Measurements from ENCODE around the gene ARID1B. TPM values are rescaled to one million over a fixed set of nuclear protein-coding genes. Genes with fewer than 3 reads are reported as not detected.
"Not testable (repeated sequence)": the region's sequence is repeated elsewhere in the genome, so short reads cannot be mapped to it uniquely, and the experiment has no call there.

ARID1B gene
- polyA plus RNA-seq, 4 donors, result 57.0 to 87.6 (median 71.7) TPM

- DNase-seq (ENCODE audit: low read depth in 4 of 4, low spot score in 3 of 4), result no peak
These were observed 148.8 kb downstream of the ARID1B start for GRCh38 chr6:156925718-156926607.

- DNase-seq (ENCODE audit: low read depth in 4 of 4, low spot score in 3 of 4), result no peak
These were observed 150.9 kb downstream of the ARID1B start for GRCh38 chr6:156928126-156928525.

- DNase-seq (ENCODE audit: low read depth in 4 of 4, low spot score in 3 of 4), result no peak
These were observed 151.8 kb downstream of the ARID1B start for GRCh38 chr6:156928972-156929371.

GRCh38 chr6:156931283-156931682 lies 154.1 kb downstream of the ARID1B start:
- no peak for DNase-seq (ENCODE audit: low read depth in 4 of 4, low spot score in 3 of 4)

GRCh38 chr6:156933201-156934068 lies 156.3 kb downstream of the ARID1B start:
- no peak for DNase-seq (ENCODE audit: low read depth in 4 of 4, low spot score in 3 of 4)

- DNase-seq (ENCODE audit: low read depth in 4 of 4, low spot score in 3 of 4), result no peak
These were observed 156.9 kb downstream of the ARID1B start for GRCh38 chr6:156934069-156934460.

- DNase-seq (ENCODE audit: low read depth in 4 of 4, low spot score in 3 of 4), result no peak
These were observed 157.8 kb downstream of the ARID1B start for GRCh38 chr6:156935000-156935399.

GRCh38 chr6:156938143-156938542 lies 161.0 kb downstream of the ARID1B start:
- no peak for DNase-seq (ENCODE audit: low read depth in 4 of 4, low spot score in 3 of 4)

- DNase-seq (ENCODE audit: low read depth in 4 of 4, low spot score in 3 of 4), result no peak
These were observed 163.0 kb downstream of the ARID1B start for GRCh38 chr6:156940221-156940620.

- DNase-seq (ENCODE audit: low read depth in 4 of 4, low spot score in 3 of 4), result no peak
These were observed 165.1 kb downstream of the ARID1B start for GRCh38 chr6:156942266-156942665.

- no peak for DNase-seq (ENCODE audit: low read depth in 4 of 4, low spot score in 3 of 4)
These were observed 166.0 kb downstream of the ARID1B start for GRCh38 chr6:156943166-156943565.

GRCh38 chr6:156943816-156944215 lies 166.6 kb downstream of the ARID1B start:
- DNase-seq (ENCODE audit: low read depth in 4 of 4, low spot score in 3 of 4), result no peak

- no peak for DNase-seq (ENCODE audit: low read depth in 4 of 4, low spot score in 3 of 4)
These were observed 167.2 kb downstream of the ARID1B start for GRCh38 chr6:156944412-156944811.

- not testable (repeated sequence) for DNase-seq (ENCODE audit: low read depth in 4 of 4, low spot score in 3 of 4)
These were observed 168.6 kb downstream of the ARID1B start for GRCh38 chr6:156945789-156946172.

- no peak for DNase-seq (ENCODE audit: low read depth in 4 of 4, low spot score in 3 of 4)
These were observed 169.3 kb downstream of the ARID1B start for GRCh38 chr6:156946370-156946936.

GRCh38 chr6:156948277-156948676 lies 171.1 kb downstream of the ARID1B start:
- no peak for DNase-seq (ENCODE audit: low read depth in 4 of 4, low spot score in 3 of 4)

- no peak for DNase-seq (ENCODE audit: low read depth in 4 of 4, low spot score in 3 of 4)
These were observed 171.6 kb downstream of the ARID1B start for GRCh38 chr6:156948807-156949206.

- DNase-seq (ENCODE audit: low read depth in 4 of 4, low spot score in 3 of 4), result no peak
These were observed 172.2 kb downstream of the ARID1B start for GRCh38 chr6:156949376-156949775.

GRCh38 chr6:156950084-156950483 lies 172.9 kb downstream of the ARID1B start:
- DNase-seq (ENCODE audit: low read depth in 4 of 4, low spot score in 3 of 4), result no peak

GRCh38 chr6:156950531-156950930 lies 173.4 kb downstream of the ARID1B start:
- no peak for DNase-seq (ENCODE audit: low read depth in 4 of 4, low spot score in 3 of 4)

- DNase-seq (ENCODE audit: low read depth in 4 of 4, low spot score in 3 of 4), result no peak
These were observed 175.2 kb downstream of the ARID1B start for GRCh38 chr6:156952401-156952800.
